Esophagus squamous epithelium (tissue), 5 donors: ENCODE results near the gene PDZRN4. TPM values are rescaled to one million over a fixed set of nuclear protein-coding genes. Genes with fewer than 3 reads are reported as not detected.

ENCODE experiments used
- DNase-seq: peaks from one replicate; lab custom pipeline; 2025; lab: John Stamatoyannopoulos, UW
- H3K27ac ChIP-seq, 4 donors: fragments of 200-600 bp; sonication (generic); one replicate each; pipeline ENCODE4 v1.5.1; 2016 to 2019; ENCODE audit warnings: mild to moderate bottlenecking in 1 of 4
- H3K27me3 ChIP-seq, 4 donors: fragments of 200-600 bp; sonication (generic); 1 replicate in 3 of 4; 2 replicates in 1 of 4; pipeline versions ENCODE4 v1.5.1 to v1.6.0; 2017 to 2021; ENCODE audit warnings: antibody characterized with exemption in 1 of 4
- H3K36me3 ChIP-seq, 3 donors: fragments of 200-600 bp; sonication (generic); one replicate each; pipeline ENCODE4 v1.5.1; 2016 to 2019
- H3K4me1 ChIP-seq, 3 donors: fragments of 200-600 bp; sonication (generic); one replicate each; pipeline ENCODE4 v1.5.1; 2017 to 2019
- H3K4me3 ChIP-seq, 4 donors: fragments of 200-600 bp; sonication (generic); 1 replicate in 3 of 4; 2 replicates in 1 of 4; pipeline ENCODE4 v1.5.1; 2016 to 2019; ENCODE audit warnings: mild to moderate bottlenecking in 2 of 4, moderate library complexity in 1 of 4
- H3K9me3 ChIP-seq, 3 donors: fragments of 200-600 bp; sonication (generic); one replicate each; pipeline ENCODE4 v1.5.1; 2016 to 2019
- POLR2A ChIP-seq, 4 donors: fragments of 450-650 bp; IDR thresholded peaks; one replicate each; pipeline ENCODE4 v1.6.1; 2017; ENCODE audit warnings: antibody characterized with exemption in 4 of 4, mild to moderate bottlenecking in 4 of 4, moderate library complexity in 3 of 4
- WGBS, 2 donors: methylation state at CpG; one replicate each; pipeline ENCODE4 v1.1.5; 2018; 5-methylcytosine and 5-hydroxymethylcytosine counted together
- intact Hi-C: fragments of 100-400 bp; cut with DNase I; formaldehyde crosslinking; loops from one replicate; pipeline ENCODE4 v1.15.0; 2022
- total RNA-seq, 4 donors: library from RNA; depleted of rRNA; stranded (reverse); fragments of >200 nt; gene quantifications; one replicate each; pipeline ENCODE4 v1.1.0, GENCODE V29; 2016
- TF ChIP-seq, protein P1 (sequence below), 6 experiments: fragments of 450-650 bp in 4 of 6; fragments of 200-600 bp in 2 of 6; sonication (generic) in 2 of 6; IDR thresholded peaks; one replicate each; pipeline ENCODE4 v1.5.1; 2016 to 2019; ENCODE audit warnings: antibody characterized with exemption in 6 of 6, mild to moderate bottlenecking in 4 of 6, moderate library complexity in 4 of 6
- donor health status: DM: yes; HTN: yes; CAD: no.

The PDZRN4 gene
- total RNA-seq, 4 donors from 2014 or later = 0.31 to 22.5 (median 2.1) TPM

DNA sequence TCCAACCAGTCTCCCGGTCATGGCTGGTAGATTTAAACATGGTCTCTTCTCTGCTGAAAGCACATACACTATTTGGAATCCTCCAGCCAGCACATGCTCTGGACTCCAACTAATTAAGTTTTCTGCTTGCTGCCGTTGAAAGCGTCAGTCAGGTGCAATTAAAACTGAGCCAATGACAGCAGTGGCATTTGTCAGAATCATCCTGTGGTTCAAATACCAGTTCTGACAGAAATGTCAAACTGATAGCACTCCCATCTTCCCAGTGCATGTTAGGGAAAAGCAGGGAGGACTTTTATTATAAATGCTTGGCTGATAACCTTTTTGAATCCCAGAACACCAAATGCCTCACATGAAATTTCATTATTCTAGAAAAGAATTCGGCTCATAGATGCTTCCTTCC, 401.8 kb downstream of the PDZRN4 start:
- intact Hi-C loops = no loop called here
- DNase-seq = no peak
- Histone ChIP-seq H3K4me1 (no peaks in the 10 kb centered on the region), H3K36me3 (no peaks in the 10 kb centered on the region), H3K9me3 (no peaks in the 10 kb centered on the region), H3K27me3 (no peaks in the 10 kb centered on the region), H3K4me3 (no peak overlapping the region), H3K27ac (no peak overlapping the region)
- TF ChIP-seq, protein P1, sequence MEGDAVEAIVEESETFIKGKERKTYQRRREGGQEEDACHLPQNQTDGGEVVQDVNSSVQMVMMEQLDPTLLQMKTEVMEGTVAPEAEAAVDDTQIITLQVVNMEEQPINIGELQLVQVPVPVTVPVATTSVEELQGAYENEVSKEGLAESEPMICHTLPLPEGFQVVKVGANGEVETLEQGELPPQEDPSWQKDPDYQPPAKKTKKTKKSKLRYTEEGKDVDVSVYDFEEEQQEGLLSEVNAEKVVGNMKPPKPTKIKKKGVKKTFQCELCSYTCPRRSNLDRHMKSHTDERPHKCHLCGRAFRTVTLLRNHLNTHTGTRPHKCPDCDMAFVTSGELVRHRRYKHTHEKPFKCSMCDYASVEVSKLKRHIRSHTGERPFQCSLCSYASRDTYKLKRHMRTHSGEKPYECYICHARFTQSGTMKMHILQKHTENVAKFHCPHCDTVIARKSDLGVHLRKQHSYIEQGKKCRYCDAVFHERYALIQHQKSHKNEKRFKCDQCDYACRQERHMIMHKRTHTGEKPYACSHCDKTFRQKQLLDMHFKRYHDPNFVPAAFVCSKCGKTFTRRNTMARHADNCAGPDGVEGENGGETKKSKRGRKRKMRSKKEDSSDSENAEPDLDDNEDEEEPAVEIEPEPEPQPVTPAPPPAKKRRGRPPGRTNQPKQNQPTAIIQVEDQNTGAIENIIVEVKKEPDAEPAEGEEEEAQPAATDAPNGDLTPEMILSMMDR (IDR thresholded peaks at IDR 0.05) = no peak
- TF ChIP-seq POLR2A (IDR thresholded peaks at IDR 0.05) = no peak
- 68 to 80% methylated on average over 4 of the region's 4 CpGs for WGBS, 2 donors

DNA sequence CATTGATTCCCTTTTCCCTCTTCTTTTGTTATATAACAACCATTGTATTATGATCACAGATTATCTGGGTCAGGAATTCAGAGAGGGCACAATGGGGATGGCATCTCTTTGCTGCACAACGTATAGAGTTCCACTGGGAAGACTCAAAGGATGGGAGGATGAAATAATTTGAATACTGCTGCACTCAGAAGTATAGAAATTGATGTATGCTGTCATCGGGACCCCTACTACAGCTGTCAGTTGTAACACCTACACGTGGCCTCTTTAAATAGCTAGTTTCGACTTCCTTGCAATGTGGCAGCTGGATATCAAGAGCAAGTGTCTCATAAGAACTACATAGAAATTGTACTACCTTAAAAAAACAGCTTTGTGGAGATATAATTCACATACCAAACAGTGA, 408.1 kb downstream of the PDZRN4 start:
- Histone ChIP-seq H3K4me3 (no peak overlapping the region), H3K27ac (no peak overlapping the region), H3K27me3 (no peaks in the 10 kb centered on the region), H3K9me3 (no peaks in the 10 kb centered on the region), H3K4me1 (no peaks in the 10 kb centered on the region), H3K36me3 (no peaks in the 10 kb centered on the region)
- WGBS, 2 donors = 71 to 74% methylated on average over 4 of the region's 4 CpGs
- intact Hi-C loops = no loop called here
- DNase-seq = no peak
- TF ChIP-seq, protein P1 (IDR thresholded peaks at IDR 0.05) = no peak
- no peak for TF ChIP-seq POLR2A (IDR thresholded peaks at IDR 0.05)

DNA sequence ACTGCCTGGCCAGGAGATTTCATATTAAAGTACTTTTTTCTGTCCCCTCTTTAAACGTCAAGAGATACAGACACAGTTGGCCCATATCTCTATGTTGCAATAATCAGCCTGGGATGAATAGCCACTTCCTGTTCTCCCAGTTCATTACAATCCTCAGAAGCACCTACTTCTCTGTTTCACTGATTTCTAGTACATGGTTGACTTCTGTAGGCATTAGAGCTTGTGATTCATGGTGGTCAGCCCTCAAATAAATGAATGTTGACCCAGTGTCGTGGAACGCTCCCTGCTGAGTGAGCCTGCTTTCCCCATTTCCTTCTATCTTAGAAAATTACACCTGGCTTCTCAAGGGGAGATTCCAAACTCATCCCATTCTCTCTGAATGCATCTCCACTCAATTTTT, 416.7 kb downstream of the PDZRN4 start:
- DNase-seq = no peak
- no peaks in the 10 kb centered on the region for H3K9me3 ChIP-seq
- H3K27me3 ChIP-seq = no peaks in the 10 kb centered on the region
- TF ChIP-seq, protein P1 (IDR thresholded peaks at IDR 0.05) = no peak
- no peak for TF ChIP-seq POLR2A (IDR thresholded peaks at IDR 0.05)
- intact Hi-C loops = no loop called here
- no peaks in the 10 kb centered on the region for H3K36me3 ChIP-seq
- H3K4me1 ChIP-seq = no peaks in the 10 kb centered on the region
- 72 to 73% methylated on average over 3 of the region's 3 CpGs for WGBS, 2 donors
- no peak overlapping the region for H3K27ac ChIP-seq
- H3K4me3 ChIP-seq = no peak overlapping the region

- H3K4me3 ChIP-seq = no peak overlapping the region
- intact Hi-C loops = no loop called here
- no peaks in the 10 kb centered on the region for H3K9me3 ChIP-seq
- H3K27ac ChIP-seq = no peak overlapping the region
- H3K36me3 ChIP-seq = no peaks in the 10 kb centered on the region
- no peaks in the 10 kb centered on the region for H3K27me3 ChIP-seq
- no peaks in the 10 kb centered on the region for H3K4me1 ChIP-seq
- WGBS, 2 donors = 72 to 82% methylated on average over 16 of the region's 16 CpGs
- no peak for DNase-seq
- TF ChIP-seq, protein P1 (IDR thresholded peaks at IDR 0.05) = no peak
- no peak for TF ChIP-seq POLR2A (IDR thresholded peaks at IDR 0.05)
Observed at GRCh38 chr12:41605545-41606305, 417.6 kb downstream of the PDZRN4 start.

DNA sequence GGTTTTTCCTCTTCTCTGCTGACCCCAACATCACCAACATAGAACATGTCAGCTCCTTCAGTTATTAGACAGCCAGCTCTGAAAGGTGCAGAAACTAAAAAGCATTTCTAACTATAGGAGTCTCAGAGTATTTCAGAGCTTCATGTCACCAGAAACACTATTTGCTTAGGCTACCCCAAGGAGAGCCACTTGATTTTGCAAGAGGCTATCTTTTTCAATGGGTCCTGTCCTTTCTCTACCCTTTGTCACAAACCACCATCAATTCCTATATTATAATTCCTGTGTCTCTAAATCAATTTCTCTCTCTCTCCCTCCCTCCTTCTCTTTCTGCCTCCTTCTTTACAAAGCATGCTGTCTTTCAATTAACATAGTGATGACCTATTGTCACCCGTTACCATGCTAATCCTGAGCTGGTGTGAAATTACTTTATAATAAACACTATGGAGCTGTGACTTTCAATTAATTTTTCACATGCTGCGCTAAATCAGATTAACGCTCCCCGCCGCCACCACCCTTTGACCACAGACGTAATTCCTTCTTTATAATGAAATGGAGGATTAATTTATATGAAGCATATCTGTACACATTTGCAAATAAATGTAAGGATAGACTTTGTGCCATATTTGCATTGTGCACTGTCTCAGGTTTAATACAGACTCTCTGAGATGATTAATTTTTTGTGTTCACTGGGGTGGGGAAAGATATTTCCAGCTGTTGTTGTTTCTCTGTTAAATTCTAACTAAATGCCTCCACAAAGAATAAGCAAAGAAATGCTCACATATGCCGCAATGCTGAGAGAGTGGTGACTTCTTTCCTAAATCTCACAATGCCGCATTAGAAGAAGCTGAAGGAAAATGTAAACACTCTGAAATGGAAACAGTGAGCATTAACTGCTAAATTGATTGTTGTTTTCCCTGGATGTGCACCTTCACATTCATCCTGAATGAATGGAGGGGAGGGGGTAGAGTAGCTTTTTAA, 418.6 kb downstream of the PDZRN4 start:
- no peak for DNase-seq
- Histone ChIP-seq H3K4me3 (no peak overlapping the region), H3K36me3 (no peaks in the 10 kb centered on the region), H3K27me3 (no peaks in the 10 kb centered on the region), H3K27ac (no peak overlapping the region), H3K9me3 (no peaks in the 10 kb centered on the region), H3K4me1 (no peaks in the 10 kb centered on the region)
- TF ChIP-seq, protein P1 (IDR thresholded peaks at IDR 0.05) = no peak
- no peak for TF ChIP-seq POLR2A (IDR thresholded peaks at IDR 0.05)
- intact Hi-C loops = no loop called here
- 53 to 60% methylated on average over 8 of the region's 8 CpGs for WGBS, 2 donors
